Gastroesophageal sphincter (tissue), 3 donors: ENCODE results near the gene SIDT1.

ENCODE experiments used
- CTCF ChIP-seq, 4 experiments: fragments of 200-600 bp in 2 of 4; fragments of 450-650 bp in 2 of 4; sonication (generic) in 1 of 4; IDR thresholded peaks; one replicate each; pipeline ENCODE4 v1.5.1; 2017 to 2019; ENCODE audit warnings: antibody characterized with exemption in 4 of 4, mild to moderate bottlenecking in 2 of 4, moderate library complexity in 2 of 4
- EP300 ChIP-seq: sonication (generic); formaldehyde crosslinking; IDR thresholded peaks from one replicate; pipeline ENCODE4 v1.6.1; 2017; ENCODE audit warnings: antibody characterized with exemption, mild to moderate bottlenecking
- POLR2A ChIP-seq, 2 donors: fragments of 450-650 bp; IDR thresholded peaks; one replicate each; pipeline ENCODE4 v1.6.1; 2017; ENCODE audit warnings: antibody characterized with exemption in 2 of 2, mild to moderate bottlenecking in 2 of 2, moderate library complexity in 1 of 2
- POLR2AphosphoS5 ChIP-seq: sonication (generic); formaldehyde crosslinking; IDR thresholded peaks from one replicate; pipeline ENCODE4 v1.6.1; 2017; ENCODE audit warnings: antibody characterized with exemption

GRCh38 chr3:113495035-113495434 is 37.3 kb upstream of the SIDT1 start:
- TF ChIP-seq EP300 (no peak), CTCF (IDR thresholded peaks at IDR 0.05) (peak; percentile 16 to 47 (median 42)), POLR2A (IDR thresholded peaks at IDR 0.05) (no peak), POLR2AphosphoS5 (no peak)
